Epithelial cell of esophagus (primary cell): ENCODE measurements around the gene PGAM5.
A peak's percentile ranks its signal among the peaks of the same experiment; 100 is the strongest.

Source experiments
- DNase-seq: peaks from one replicate; pipeline ENCODE4 v3.0.0; 2010; ENCODE audit warnings: low read depth
- H3K4me3 ChIP-seq: 2 replicates; pipeline ENCODE4 v1.5.1; 2011; ENCODE audit warnings: mild to moderate bottlenecking, low read length, control low read depth
- CTCF ChIP-seq: IDR thresholded peaks from 2 replicates; pipeline ENCODE4 v1.5.1; 2011; ENCODE audit warnings: low read depth, mild to moderate bottlenecking, low read length, control low read depth, inconsistent platforms; ENCODE audit not compliant: insufficient read depth; ENCODE audit errors: missing control alignments

Gene PGAM5

GRCh38 chr12:132703641-132704040, 7.0 kb upstream of the PGAM5 start:
- no peak overlapping the region for H3K4me3 ChIP-seq
- DNase-seq, result no peak
- TF ChIP-seq CTCF, result no peak

GRCh38 chr12:132707241-132707640, 3.4 kb upstream of the PGAM5 start:
- TF ChIP-seq CTCF, result no peak
- no peak overlapping the region for H3K4me3 ChIP-seq
- DNase-seq, result no peak

GRCh38 chr12:132708150-132708549, 2.5 kb upstream of the PGAM5 start:
- DNase-seq, result no peak
- TF ChIP-seq CTCF, result no peak
- H3K4me3 ChIP-seq, result no peak overlapping the region

- H3K4me3 ChIP-seq, result peak overlapping the region; percentile 72
- no peak for TF ChIP-seq CTCF
- DNase-seq, result no peak
Measured at GRCh38 chr12:132710043-132710404, 618 bp upstream of the PGAM5 start.

- peak; percentile 39 for DNase-seq
- no peak for TF ChIP-seq CTCF
Measured at GRCh38 chr12:132711080-132711843, 620 bp downstream of the PGAM5 start.

GRCh38 chr12:132713123-132713522, 2.5 kb downstream of the PGAM5 start:
- no peak for TF ChIP-seq CTCF
- peak; percentile 95 for DNase-seq

More at GRCh38 chr12:132711080-132711843, 620 bp downstream of the PGAM5 start:
- peak overlapping the region; percentile 72 for H3K4me3 ChIP-seq

GRCh38 chr12:132715874-132716273, 5.2 kb downstream of the PGAM5 start:
- H3K4me3 ChIP-seq, result no peak overlapping the region
- DNase-seq, result no peak
- no peak for TF ChIP-seq CTCF

More at GRCh38 chr12:132713123-132713522, 2.5 kb downstream of the PGAM5 start:
- H3K4me3 ChIP-seq, result no peak overlapping the region
